Mesenchymal stem cell (in vitro differentiated cells and primary cell): ENCODE data around the gene CCDC88B.

ENCODE experiments used
- DNase-seq: peaks from one replicate; pipeline ENCODE4 v3.0.0-alpha.2; 2013
- H2AFZ ChIP-seq: one replicate; pipeline ENCODE4 v1.6.1; 2013; ENCODE audit warnings: low read depth, mild to moderate bottlenecking, control low read depth, inconsistent platforms, low read length, moderate library complexity
- H2AK5ac ChIP-seq: 2 replicates; pipeline ENCODE4 v1.6.1; 2013; ENCODE audit warnings: low read length, moderate library complexity, mild to moderate bottlenecking, inconsistent platforms; ENCODE audit not compliant: severe bottlenecking
- H2BK120ac ChIP-seq: one replicate; pipeline ENCODE4 v1.6.1; 2013; ENCODE audit warnings: low read depth, mild to moderate bottlenecking, inconsistent platforms, low read length, moderate library complexity
- H2BK12ac ChIP-seq, 2 experiments: one replicate each; pipeline ENCODE4 v1.6.1; 2013; ENCODE audit warnings: inconsistent platforms in 2 of 2, low read length in 2 of 2, mild to moderate bottlenecking in 2 of 2, moderate library complexity in 2 of 2, control low read depth in 1 of 2
- H2BK15ac ChIP-seq: one replicate; pipeline ENCODE4 v1.6.1; 2013; ENCODE audit warnings: mild to moderate bottlenecking, low read depth, inconsistent platforms; ENCODE audit not compliant: poor library complexity, severe bottlenecking
- H2BK5ac ChIP-seq: 2 replicates; pipeline ENCODE4 v1.6.1; 2013; ENCODE audit warnings: low read depth, mild to moderate bottlenecking, low read length, control low read depth, inconsistent platforms; ENCODE audit not compliant: poor library complexity, severe bottlenecking
- H3K14ac ChIP-seq, 2 experiments: one replicate each; pipeline ENCODE4 v1.6.1; 2013; ENCODE audit warnings: inconsistent platforms in 2 of 2, low read length in 2 of 2, control low read depth in 1 of 2, mild to moderate bottlenecking in 1 of 2, moderate library complexity in 1 of 2
- H3K18ac ChIP-seq, 2 experiments: one replicate each; pipeline ENCODE4 v1.6.1; 2013; ENCODE audit warnings: inconsistent platforms in 2 of 2, low read length in 2 of 2, control low read depth in 1 of 2, low read depth in 1 of 2, mild to moderate bottlenecking in 1 of 2
- H3K23ac ChIP-seq, 2 experiments: one replicate each; pipeline ENCODE4 v1.6.1; 2013; ENCODE audit warnings: inconsistent platforms in 2 of 2, low read length in 2 of 2, mild to moderate bottlenecking in 2 of 2, moderate library complexity in 2 of 2, control low read depth in 1 of 2
- H3K27ac ChIP-seq: 2 replicates; pipeline ENCODE4 v1.5.1; 2013; ENCODE audit warnings: mild to moderate bottlenecking, moderate library complexity, low read length, control low read depth, inconsistent platforms; ENCODE audit not compliant: poor library complexity, severe bottlenecking
- H3K27me3 ChIP-seq, 2 experiments: 2 replicates each; pipeline versions ENCODE4 v1.6.1 to v1.7.0; 2013; ENCODE audit warnings: low read length in 2 of 2, mild to moderate bottlenecking in 2 of 2, moderate library complexity in 2 of 2, control low read depth in 1 of 2, inconsistent platforms in 1 of 2; ENCODE audit not compliant: control insufficient read depth in 1 of 2, insufficient read depth in 1 of 2
- H3K36me3 ChIP-seq, 2 experiments: 2 replicates each; pipeline versions ENCODE4 v1.6.1 to v1.7.0; 2013; ENCODE audit warnings: low read length in 2 of 2, control low read depth in 1 of 2, inconsistent platforms in 1 of 2, low read depth in 1 of 2, mild to moderate bottlenecking in 1 of 2; ENCODE audit not compliant: insufficient read depth in 2 of 2, control insufficient read depth in 1 of 2
- H3K4ac ChIP-seq, 2 experiments: one replicate each; pipeline ENCODE4 v1.6.1; 2013; ENCODE audit warnings: inconsistent platforms in 2 of 2, low read length in 2 of 2, mild to moderate bottlenecking in 2 of 2, moderate library complexity in 2 of 2, control low read depth in 1 of 2, low read depth in 1 of 2
- H3K4me1 ChIP-seq: 2 replicates; pipeline ENCODE4 v1.6.1; 2013; ENCODE audit warnings: low read depth, low read length, control low read depth; ENCODE audit not compliant: control insufficient read depth, insufficient read depth
- H3K4me2 ChIP-seq: 2 replicates; pipeline ENCODE4 v1.6.1; 2013; ENCODE audit warnings: low read length, mild to moderate bottlenecking, inconsistent platforms; ENCODE audit not compliant: poor library complexity, severe bottlenecking
- H3K4me3 ChIP-seq, 2 experiments: 2 replicates each; pipeline versions ENCODE4 v1.5.1 to v1.7.0; 2013; ENCODE audit warnings: low read length in 2 of 2, mild to moderate bottlenecking in 2 of 2, control low read depth in 1 of 2, low read depth in 1 of 2; ENCODE audit not compliant: insufficient read depth in 1 of 2
- H3K79me1 ChIP-seq: replicated peaks from 2 replicates; pipeline ENCODE4 v1.6.1; 2013; ENCODE audit warnings: mild to moderate bottlenecking, control low read depth, low read length, inconsistent platforms; ENCODE audit not compliant: poor library complexity, severe bottlenecking
- H3K9ac ChIP-seq: 2 replicates; pipeline ENCODE4 v1.7.0; 2013; ENCODE audit warnings: mild to moderate bottlenecking, low read length, moderate library complexity
- H3K9me3 ChIP-seq: 2 replicates; pipeline ENCODE4 v1.7.0; 2013; ENCODE audit warnings: mild to moderate bottlenecking, low read length; ENCODE audit not compliant: control insufficient read depth
- H4K8ac ChIP-seq: one replicate; pipeline ENCODE4 v1.6.1; 2013; ENCODE audit warnings: inconsistent platforms, mild to moderate bottlenecking, low read length, moderate library complexity
- H4K91ac ChIP-seq: one replicate; pipeline ENCODE4 v1.6.1; 2013; ENCODE audit warnings: mild to moderate bottlenecking, low read length, inconsistent platforms
- WGBS: methylation state at CpG from one replicate; pipeline ENCODE4 v1.1.7; 2013; ENCODE audit warnings: mixed read lengths; 5-methylcytosine and 5-hydroxymethylcytosine counted together

The CCDC88B gene

GRCh38 chr11:64298966-64299846, 40.8 kb upstream of the CCDC88B start:
- peak overlapping the region; percentile 39 to 67 for H3K4me3 ChIP-seq
- peak overlapping the region in 1 of 2 experiments; percentile 53 for H3K14ac ChIP-seq
- WGBS = 3% methylated on average over 52 of the region's 60 CpGs
- no peak overlapping the region for H2BK5ac ChIP-seq
- no peak overlapping the region for H3K27ac ChIP-seq
- no peak overlapping the region for H2BK120ac ChIP-seq
- H3K4me1 ChIP-seq = peaks cover 23% of the 10 kb centered on the region
- no peaks in the 10 kb centered on the region for H3K79me1 ChIP-seq
- peak overlapping the region in 1 of 2 experiments; percentile 25 for H2BK12ac ChIP-seq
- H3K9me3 ChIP-seq = no peaks in the 10 kb centered on the region
- H3K23ac ChIP-seq = peak overlapping the region in 1 of 2 experiments; percentile 9
- DNase-seq = no peak
- H3K4ac ChIP-seq = peak overlapping the region in 1 of 2 experiments; percentile 43
- H3K9ac ChIP-seq = peak overlapping the region; percentile 75
- H2AK5ac ChIP-seq = no peak overlapping the region
- peaks cover 61 to 62% of the 10 kb centered on the region in 2 experiments for H3K27me3 ChIP-seq
- no peak overlapping the region for H3K18ac ChIP-seq
- H4K8ac ChIP-seq = peak overlapping the region; percentile 12
- H3K36me3 ChIP-seq = no peaks in the 10 kb centered on the region
- H2AFZ ChIP-seq = no peak overlapping the region
- peak overlapping the region; percentile 55 for H2BK15ac ChIP-seq
- peak overlapping the region; percentile 34 for H4K91ac ChIP-seq
- peak overlapping the region; percentile 75 for H3K4me2 ChIP-seq

GRCh38 chr11:64299847-64300648, 40.0 kb upstream of the CCDC88B start, which contains the start of gene CATSPERZ:
Gene CATSPERZ (plus strand): TSS chr11:64300358. CDS start chr11:64300411, 53 bp downstream.
- Histone ChIP-seq H3K9ac (peak within 1 kb of the TSS; percentile 75), H3K14ac (peak within 1 kb of the TSS in 1 of 2 experiments; percentile 53), H3K18ac (peak within 1 kb of the TSS in 1 of 2 experiments; percentile 63), H3K23ac (peak within 1 kb of the TSS in 1 of 2 experiments; percentile 81), H4K91ac (peak within 1 kb of the TSS; percentile 34), H3K4me2 (peak within 1 kb of the TSS; percentile 75), H3K27ac (no peak within 1 kb of the TSS), H2BK120ac (no peak within 1 kb of the TSS), H3K4me1 (peaks cover 24% of the 10 kb centered on the region), H2BK12ac (peak within 1 kb of the TSS in 1 of 2 experiments; percentile 25), H3K79me1 (no peaks in the 10 kb centered on the region), H4K8ac (peak within 1 kb of the TSS; percentile 12), H3K27me3 (peaks cover 54 to 56% of the 10 kb centered on the region in 2 experiments), H2BK5ac (no peak within 1 kb of the TSS), H2AFZ (peak within 1 kb of the TSS; percentile 62), H3K36me3 (no peaks in the 10 kb centered on the region), H3K9me3 (no peaks in the 10 kb centered on the region), H2AK5ac (no peak within 1 kb of the TSS), H3K4me3 (peak within 1 kb of the TSS; percentile 39 to 67), H2BK15ac (peak within 1 kb of the TSS; percentile 55), H3K4ac (peak within 1 kb of the TSS in 1 of 2 experiments; percentile 43)
- DNase-seq = no peak
- WGBS = 8% methylated on average over 47 of the region's 54 CpGs

GRCh38 chr11:64303109-64304031, 36.6 kb upstream of the CCDC88B start:
- Histone ChIP-seq H3K9ac (peak overlapping the region; percentile 90), H3K18ac (peak overlapping the region in 1 of 2 experiments; percentile 62)

More at GRCh38 chr11:64303109-64304031, 36.6 kb upstream of the CCDC88B start:
- Histone ChIP-seq H3K14ac (peak overlapping the region in 1 of 2 experiments; percentile 92), H3K4ac (no peak overlapping the region), H3K4me1 (peaks cover 37% of the 10 kb centered on the region), H3K36me3 (no peaks in the 10 kb centered on the region), H2AFZ (no peak overlapping the region), H2BK12ac (no peak overlapping the region), H3K79me1 (peaks cover 11% of the 10 kb centered on the region), H2BK15ac (peak overlapping the region; percentile 57), H4K91ac (no peak overlapping the region), H3K27ac (no peak overlapping the region), H3K9me3 (no peaks in the 10 kb centered on the region), H2AK5ac (peak overlapping the region; percentile 49), H2BK120ac (no peak overlapping the region), H2BK5ac (no peak overlapping the region), H3K23ac (no peak overlapping the region), H3K4me3 (no peak overlapping the region), H3K4me2 (no peak overlapping the region), H4K8ac (no peak overlapping the region), H3K27me3 (peaks cover 21 to 22% of the 10 kb centered on the region in 2 experiments)
- DNase-seq = no peak
- WGBS = 94% methylated on average over 12 of the region's 13 CpGs
